ENCODE data around the gene RSPH1. TPM values are rescaled to one million over a fixed set of nuclear protein-coding genes. Genes with fewer than 3 reads are reported as not detected.

The RSPH1 gene
- 1.5 TPM for total RNA-seq (2021; ENCODE audit: unreplicated experiment)
- polyA plus RNA-seq (2012) = 0.65 and 0.87 TPM in 2 replicates
- Bru-seq, nascent RNA = percentile 36 among the genes with signal in this experiment
- BruChase-seq, experiment 1, labeled RNA remaining after a 6-hour chase = percentile 38 among the genes with signal in this experiment
- percentile 45 among the genes with signal in this experiment for BruChase-seq, experiment 2, labeled RNA remaining after a 2-hour chase
- long read RNA-seq, partial matches to known transcripts = 0 of 1 reads
- long read RNA-seq, other reads (novel, unspliced or antisense) = 0 of 1 reads

DNA sequence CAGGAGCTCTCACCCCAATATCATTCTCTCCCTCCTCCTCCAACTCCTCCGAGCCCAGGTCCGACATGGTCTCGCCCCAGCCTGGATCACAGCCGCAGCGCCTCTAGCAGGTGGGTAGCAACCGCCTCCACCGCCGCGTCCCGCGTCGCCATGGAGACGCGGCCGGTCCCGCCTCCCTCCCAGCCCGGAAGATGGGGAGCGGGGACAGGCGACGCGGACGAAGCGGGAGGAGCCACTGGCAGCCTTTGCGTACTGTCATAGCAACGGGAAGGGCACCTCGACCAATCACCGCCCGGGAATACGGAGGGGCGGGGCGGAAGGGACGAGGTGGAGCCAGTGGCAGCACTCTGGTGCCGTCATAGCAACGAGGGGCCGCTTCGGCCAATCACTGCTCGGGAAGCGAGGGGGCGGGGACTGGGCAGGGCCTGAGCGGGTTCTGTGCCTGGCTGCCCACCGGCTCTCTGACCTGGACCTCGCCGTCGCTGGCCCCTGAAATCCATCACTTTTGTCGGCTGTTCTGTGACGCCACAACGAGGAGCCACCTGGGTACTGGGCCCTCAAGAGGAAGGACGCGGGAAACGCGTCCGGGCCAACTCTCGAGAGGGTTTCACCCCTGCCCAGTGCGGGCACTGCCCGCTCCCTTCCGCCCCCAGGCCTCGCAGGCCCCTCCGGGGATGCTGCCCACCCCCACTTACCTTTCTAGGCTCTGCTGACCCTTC is at the start of gene RSPH1:
RSPH1 (minus strand) TSS at position 105 of the 719 bp plus-strand sequence; CDS start at position 67, 38 bp downstream.
- CTCF ChIA-PET = interaction anchor here (0.8 kb wide), 1 partner anchor 29 kb away, joined by 3 read pairs; no protein-coding TSS in a partner anchor

More for the DNA sequence above, at the start of gene RSPH1:
- H3K27me3 ChIP-seq (ENCODE audit: insufficient read depth, low read length) = no peaks in the 10 kb centered on the region
- DNase-seq (ENCODE audit: low read depth, low spot score) (peak; percentile 95), ATAC-seq (peak; percentile 98)
- peak within 1 kb of the TSS; percentile 41; the same call in 1 of the 2 replicates for H3K27ac ChIP-seq (ENCODE audit: low read depth, low read length)
- no peaks in the 10 kb centered on the region for H3K9me2 ChIP-seq (ENCODE audit: insufficient read depth)
- no peaks in the 10 kb centered on the region for H3K36me3 ChIP-seq (ENCODE audit: control insufficient read depth in 1 of 2, insufficient read depth in 2 of 2, low read length in 2 of 2)
- peak within 1 kb of the TSS; percentile 82 for H2AFZ ChIP-seq (ENCODE audit: low read depth, low read length, poor library complexity, severe bottlenecking)
- H3K4me2 ChIP-seq (ENCODE audit: low read length) = peak within 1 kb of the TSS; percentile 90
- POLR2A ChIA-PET = no interaction called here
- TF ChIP-seq POLR2AphosphoS5 (IDR thresholded peaks at IDR 0.05; ENCODE audit: low read depth, low read length) (peak; percentile 58; the same call in 1 of the 2 replicates), REST (IDR thresholded peaks at IDR 0.05; ENCODE audit: low read depth) (no peak), EZH2phosphoT487 (IDR thresholded peaks at IDR 0.05; ENCODE audit: borderline replicate concordance) (no peak), TCF7L2 (IDR thresholded peaks at IDR 0.05; ENCODE audit: borderline replicate concordance, extremely low read depth, insufficient read depth, insufficient read length) (no peak), JUND (IDR thresholded peaks at IDR 0.05) (no peak), ZFX (IDR thresholded peaks at IDR 0.05) (peak; percentile 55; the same call in 1 of the 2 replicates), RAD21 (IDR thresholded peaks at IDR 0.05; ENCODE audit: low read depth) (no peak), ELF1 (IDR thresholded peaks at IDR 0.05; ENCODE audit: borderline replicate concordance, low read depth) (peak; percentile 60), SRF (IDR thresholded peaks at IDR 0.05; ENCODE audit: low read depth) (no peak), SP1 (IDR thresholded peaks at IDR 0.05; ENCODE audit: low read depth) (peak; percentile 76), POLR2A (IDR thresholded peaks at IDR 0.05; ENCODE audit: borderline replicate concordance, extremely low read depth, insufficient read depth, insufficient read length) (no peak), SIN3A (IDR thresholded peaks at IDR 0.05; ENCODE audit: low read depth) (peak; percentile 51; the same call in 1 of the 2 replicates)
- H3K9ac ChIP-seq (ENCODE audit: low read length) = peak within 1 kb of the TSS; percentile 70
- intact Hi-C loops (cut with micrococcal nuclease) = no loop called here
- BruUV-seq (replicated peaks) = no TSS peak
- H3K9me3 ChIP-seq (ENCODE audit: control insufficient read depth in 1 of 2, insufficient read depth in 1 of 2, low read depth in 1 of 2, low read length in 2 of 2) = no peaks in the 10 kb centered on the region
- RAD21 ChIA-PET (ENCODE audit: low non-redundant PET in 1 of 2, low total read pairs in 2 of 2, uncharacterized antibody in 2 of 2, unreplicated experiment in 2 of 2) = no interaction called here
- peak within 1 kb of the TSS; percentile 58 to 66 for H3K4me3 ChIP-seq (replicated peaks in 1 of 2; ENCODE audit: low read depth in 1 of 2, low read length in 2 of 2)
- H3K4me1 ChIP-seq (ENCODE audit: control insufficient read depth in 1 of 2, insufficient read depth in 2 of 2, low read length in 2 of 2) = peaks cover 10 to 28% of the 10 kb centered on the region in 2 experiments; a peak in 3 of 4 replicates
- no peaks in the 10 kb centered on the region for H4K20me1 ChIP-seq (ENCODE audit: insufficient read depth)
- H3K79me2 ChIP-seq (ENCODE audit: insufficient read depth, low read length) = no peaks in the 10 kb centered on the region
